ENCODE measurements around the gene GLI3.
"Not testable (repeated sequence)": the region's sequence is repeated elsewhere in the genome, so short reads cannot be mapped to it uniquely, and the experiment has no call there.

GLI3 gene

DNA sequence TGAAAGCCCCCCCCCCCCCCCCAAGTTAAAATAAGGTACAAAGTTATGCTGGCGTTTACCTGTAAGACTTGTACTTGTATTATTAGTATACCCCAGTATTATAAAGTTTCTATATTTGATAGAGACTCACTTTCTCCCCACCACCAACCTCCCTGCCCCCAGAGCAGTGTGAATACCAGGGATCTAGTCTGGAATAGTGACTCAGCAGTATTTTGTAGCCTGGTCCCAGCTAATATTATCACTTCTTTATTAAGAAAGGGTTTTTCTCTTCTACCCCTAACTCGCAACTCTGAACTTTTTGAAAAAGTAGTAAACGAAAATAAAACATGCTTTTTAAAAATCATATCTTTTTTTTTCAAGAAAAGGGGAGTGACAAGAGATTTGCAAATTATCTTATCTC is 26.7 kb downstream of the GLI3 start:
- no peak for DNase-seq

GRCh38 chr7:42209085-42209484 is 27.9 kb downstream of the GLI3 start:
- DNase-seq, result not testable (repeated sequence)

- DNase-seq, result no peak
These were observed 28.4 kb downstream of the GLI3 start for GRCh38 chr7:42208572-42208971.

GRCh38 chr7:42207420-42207819 is 29.6 kb downstream of the GLI3 start:
- no peak for DNase-seq

GRCh38 chr7:42203336-42203735 is 33.7 kb downstream of the GLI3 start:
- DNase-seq, result no peak

- DNase-seq, result no peak
These were observed 34.4 kb downstream of the GLI3 start for GRCh38 chr7:42202601-42203000.

- no peak for DNase-seq
These were observed 37.9 kb downstream of the GLI3 start for GRCh38 chr7:42198974-42199668.

DNA sequence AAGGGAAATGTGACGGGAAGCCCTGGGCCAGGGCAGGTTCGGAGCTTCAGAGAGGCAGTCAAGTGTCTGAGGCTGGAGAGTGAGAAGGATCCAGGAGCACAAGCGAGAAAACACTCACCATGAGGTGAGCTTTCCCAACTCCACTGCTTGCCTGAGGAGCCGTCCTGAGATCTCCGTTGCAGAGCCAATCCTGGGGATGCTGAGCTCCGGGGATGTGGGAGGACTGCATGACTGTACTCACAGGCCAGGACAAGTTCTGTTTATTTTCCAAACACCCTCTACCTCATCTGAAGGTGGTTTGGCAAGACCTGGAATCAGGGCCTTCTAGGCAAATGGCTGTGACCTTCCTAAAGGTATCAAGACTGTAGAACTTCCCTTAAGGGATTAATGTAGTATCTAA is 38.7 kb downstream of the GLI3 start:
- no peak for DNase-seq

- no peak for DNase-seq
These were observed 39.6 kb downstream of the GLI3 start for GRCh38 chr7:42197451-42197850.

DNA sequence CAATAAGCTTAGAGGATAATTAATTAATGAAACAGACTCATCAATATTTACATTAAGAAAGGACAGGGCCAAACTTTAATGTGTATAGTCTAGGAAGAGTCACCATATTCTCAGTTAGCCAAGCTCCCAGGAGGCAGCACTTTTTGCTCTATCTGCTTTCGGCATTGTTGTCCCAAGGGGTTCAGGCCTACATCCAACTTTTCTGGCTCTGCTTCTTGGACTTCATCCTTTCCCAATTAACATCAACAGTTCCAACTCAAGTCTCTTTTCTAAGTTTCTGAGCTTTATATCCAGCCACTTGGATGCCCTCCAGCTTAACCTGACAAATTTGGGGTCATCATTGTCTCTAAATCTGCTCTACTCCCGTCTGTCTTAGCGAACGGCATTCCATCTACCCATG is 42.8 kb downstream of the GLI3 start:
- no peak for DNase-seq

DNA sequence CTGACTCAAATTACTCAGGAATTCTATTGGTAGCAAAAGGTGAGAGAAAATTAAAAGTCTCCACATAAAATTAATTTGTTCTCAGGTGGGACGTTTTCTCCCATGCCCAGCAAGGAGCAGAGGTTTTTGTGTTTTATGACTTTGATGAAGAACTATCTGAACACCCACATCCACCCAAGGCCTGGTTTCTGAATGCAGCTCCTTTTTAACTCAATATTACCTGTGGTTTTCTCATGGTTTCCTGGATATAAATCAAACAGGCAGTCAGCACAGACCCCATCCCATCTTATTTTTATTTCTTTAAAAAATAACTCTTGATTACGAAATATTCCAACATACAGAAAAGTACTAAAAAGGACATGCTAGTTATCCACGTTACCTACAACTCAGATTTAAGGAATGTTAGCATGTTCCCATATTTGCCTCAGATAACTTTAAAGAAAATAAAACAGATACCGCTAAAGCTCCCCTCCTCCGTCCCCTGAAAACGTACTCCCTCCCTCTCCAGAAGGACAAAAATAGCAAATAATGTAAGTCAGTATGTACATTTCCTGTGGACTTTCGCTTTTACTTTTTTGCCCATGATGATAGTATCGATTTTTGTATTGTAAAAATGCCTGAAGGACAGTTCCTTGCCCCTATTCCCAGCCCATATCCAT is 43.4 kb downstream of the GLI3 start:
- DNase-seq, result no peak

DNA sequence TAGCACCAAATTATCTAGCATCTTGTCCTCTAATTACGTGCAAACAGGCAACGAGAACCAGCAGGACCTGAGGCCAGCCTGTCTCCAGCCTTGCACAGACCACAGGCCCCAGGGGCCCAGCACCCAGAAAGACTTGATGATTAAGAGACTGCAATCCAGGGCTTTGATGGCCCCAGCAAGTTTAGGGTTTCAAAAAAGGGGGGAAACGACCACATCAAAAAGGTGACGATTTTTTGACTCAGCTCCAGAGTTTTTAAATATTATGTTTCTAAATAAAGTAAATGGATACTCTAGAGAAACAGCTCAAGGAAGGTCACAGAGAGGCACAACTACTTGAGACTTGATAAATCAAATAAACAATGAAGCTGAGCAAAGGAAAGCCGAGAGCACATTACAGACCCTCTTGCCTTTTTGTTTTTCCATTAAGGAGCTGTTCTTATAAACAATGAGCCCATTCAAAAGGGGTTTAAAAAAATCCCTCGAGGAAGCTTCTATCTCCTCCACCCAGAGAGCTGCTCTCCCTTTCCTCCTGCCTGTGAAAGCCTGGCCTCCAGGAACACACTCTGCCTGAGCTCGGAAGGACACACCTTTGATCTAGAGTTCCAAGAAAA is 44.1 kb downstream of the GLI3 start:
- no peak for DNase-seq

DNA sequence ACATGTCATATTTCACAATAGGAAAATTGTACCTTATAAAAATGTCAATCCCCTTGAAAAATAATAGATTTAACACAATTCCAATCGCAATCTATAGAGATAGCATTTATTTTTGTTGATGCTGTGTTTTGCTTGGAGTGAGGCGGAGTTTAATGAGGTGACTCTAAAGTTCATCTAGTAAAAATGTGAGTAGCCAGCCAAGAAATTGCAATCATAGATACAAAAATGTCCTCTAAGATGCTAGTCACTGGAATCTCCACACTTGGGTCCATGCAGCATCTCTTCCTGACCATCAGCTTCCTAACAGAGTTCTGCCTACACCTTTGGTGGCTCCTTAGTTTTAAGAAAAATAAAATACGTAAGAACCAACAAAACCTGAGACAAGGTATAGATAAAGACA is 44.9 kb downstream of the GLI3 start:
- no peak for DNase-seq

DNA sequence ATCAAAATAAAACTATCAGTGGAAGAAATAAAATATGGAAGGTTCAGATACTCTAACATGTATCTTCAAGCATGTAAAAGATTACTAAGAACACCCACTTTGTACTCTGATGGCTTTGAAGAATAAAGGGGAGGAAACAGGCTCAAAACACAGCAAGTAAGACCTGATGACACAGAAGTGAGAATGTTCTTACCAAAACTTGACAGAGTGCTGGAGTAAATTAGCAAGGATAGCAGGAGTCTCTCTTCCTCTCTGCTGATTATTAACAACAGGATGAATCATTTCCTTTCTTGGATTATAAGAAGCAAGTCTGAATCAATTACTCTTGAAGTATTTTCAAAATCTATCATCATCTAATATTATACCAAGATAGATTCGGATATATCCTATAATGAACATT is 47.5 kb downstream of the GLI3 start:
- DNase-seq, result no peak

- peak; percentile 2 for DNase-seq
These were observed 50.9 kb downstream of the GLI3 start for GRCh38 chr7:42186151-42186550.

GRCh38 chr7:42185726-42186125 is 51.3 kb downstream of the GLI3 start:
- no peak for DNase-seq

GRCh38 chr7:42183547-42183946 is 53.5 kb downstream of the GLI3 start:
- no peak for DNase-seq

DNA sequence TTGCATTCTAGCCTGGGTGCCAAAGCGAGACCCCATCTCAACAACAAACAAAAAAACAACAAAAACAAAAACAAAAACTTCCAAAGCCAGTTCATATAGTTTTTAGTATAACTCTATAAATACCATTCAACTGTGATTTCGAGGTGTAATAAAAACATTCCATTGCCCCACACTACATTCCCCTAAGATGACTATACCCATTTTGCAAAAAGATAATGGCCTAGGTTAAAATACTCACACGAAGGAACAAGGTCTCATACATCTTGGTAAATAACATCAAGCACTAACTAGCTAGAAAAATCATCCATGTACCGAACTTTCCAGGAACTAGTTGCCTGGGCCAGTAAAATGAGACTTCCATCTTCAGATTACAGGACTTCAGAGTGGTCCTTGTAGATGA is 55.4 kb downstream of the GLI3 start:
- no peak for DNase-seq

DNA sequence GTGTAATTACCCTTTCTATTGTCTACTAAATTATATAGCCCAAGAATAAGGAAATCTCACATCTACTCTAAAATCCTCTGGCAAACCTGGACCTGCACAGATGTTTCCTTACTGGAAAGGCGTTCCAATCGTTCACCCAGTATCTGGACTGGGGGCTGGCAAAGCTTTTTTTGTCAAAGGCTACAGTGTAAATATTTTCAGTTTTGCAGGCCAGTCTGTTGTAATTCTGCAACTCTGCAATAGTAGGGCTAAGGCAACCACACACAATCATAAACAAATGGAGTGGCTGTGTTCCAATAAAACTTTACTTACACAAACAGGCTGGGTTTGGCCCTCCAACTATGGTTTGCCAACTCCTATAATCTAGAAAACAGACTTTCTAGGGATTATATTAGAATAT is 56.2 kb downstream of the GLI3 start:
- DNase-seq, result no peak

- DNase-seq, result no peak
These were observed 60.3 kb downstream of the GLI3 start for GRCh38 chr7:42176724-42177101.

- DNase-seq, result no peak
These were observed 60.9 kb downstream of the GLI3 start for GRCh38 chr7:42175834-42176723.

GRCh38 chr7:42174391-42174912 is 62.6 kb downstream of the GLI3 start:
- DNase-seq, result no peak

- no peak for DNase-seq
These were observed 66.3 kb downstream of the GLI3 start for GRCh38 chr7:42170724-42171123.

All from NCI-H82 (cell line).